WI38 (cell line): ENCODE results near the gene HMX3.

Experiments used
- H3K4me3 ChIP-seq: 2 replicates; pipeline ENCODE4 v1.5.1; 2011; ENCODE audit warnings: low read depth, mild to moderate bottlenecking, control low read depth, low read length
- CTCF ChIP-seq: IDR thresholded peaks from 2 replicates; pipeline ENCODE4 v1.5.1; 2012; ENCODE audit warnings: low read depth, mild to moderate bottlenecking, control low read depth, low read length

The HMX3 gene

GRCh38 chr10:123154711-123155505, 19.1 kb downstream of the HMX3 start:
- TF ChIP-seq CTCF = no peak

GRCh38 chr10:123156078-123156477, 20.3 kb downstream of the HMX3 start:
- peak overlapping the region; percentile 95 for H3K4me3 ChIP-seq
- no peak for TF ChIP-seq CTCF

More at GRCh38 chr10:123154711-123155505, 19.1 kb downstream of the HMX3 start:
- H3K4me3 ChIP-seq = peak overlapping the region; percentile 95

- TF ChIP-seq CTCF = no peak
- no peak overlapping the region for H3K4me3 ChIP-seq
Observed at GRCh38 chr10:123157210-123157609, 21.4 kb downstream of the HMX3 start.

GRCh38 chr10:123158682-123159081, 22.9 kb downstream of the HMX3 start:
- H3K4me3 ChIP-seq = no peak overlapping the region
- no peak for TF ChIP-seq CTCF

GRCh38 chr10:123160311-123160980, 24.7 kb downstream of the HMX3 start:
- TF ChIP-seq CTCF = no peak
- no peak overlapping the region for H3K4me3 ChIP-seq

GRCh38 chr10:123164319-123164718, 28.5 kb downstream of the HMX3 start:
- no peak overlapping the region for H3K4me3 ChIP-seq
- no peak for TF ChIP-seq CTCF

GRCh38 chr10:123165445-123166072, 29.8 kb downstream of the HMX3 start:
- no peak overlapping the region for H3K4me3 ChIP-seq
- no peak for TF ChIP-seq CTCF
